HFFc6 (cell line): ENCODE results near the gene TSHZ1. TPM values are rescaled to one million over a fixed set of nuclear protein-coding genes. Genes with fewer than 3 reads are reported as not detected.
A peak's percentile ranks its signal among the peaks of the same experiment; 100 is the strongest.

Experiments used
- DNase-seq: peaks from one replicate; pipeline ENCODE4 v3.0.0-alpha.2; 2018
- H3K27ac Mint-ChIP-seq: 2 replicates; pipeline ENCODE4 v1.8.0; 2020; ENCODE audit warnings: mild to moderate bottlenecking, mixed read lengths
- H3K27me3 Mint-ChIP-seq: 2 replicates; pipeline ENCODE4 v1.8.0; 2021; ENCODE audit warnings: mild to moderate bottlenecking, moderate library complexity, mixed read lengths; ENCODE audit not compliant: insufficient read depth
- H3K36me3 Mint-ChIP-seq: 2 replicates; pipeline ENCODE4 v1.8.0; 2021; ENCODE audit warnings: low read depth, mixed read lengths
- H3K4me1 Mint-ChIP-seq: 2 replicates; pipeline ENCODE4 v1.8.0; 2020; ENCODE audit warnings: low read depth, mixed read lengths
- H3K4me3 Mint-ChIP-seq: 2 replicates; pipeline ENCODE4 v1.8.0; 2020; ENCODE audit warnings: mild to moderate bottlenecking, moderate library complexity, mixed read lengths
- H3K9me3 Mint-ChIP-seq: 2 replicates; pipeline ENCODE4 v1.8.0; 2020; ENCODE audit warnings: mild to moderate bottlenecking, mixed read lengths
- CTCF ChIP-seq: fragments of 200-600 bp; sonication (generic); IDR thresholded peaks from 2 replicates; pipeline ENCODE4 v1.5.0; 2021; ENCODE audit warnings: antibody characterized with exemption, mild to moderate bottlenecking
- total RNA-seq, 6 experiments: library from RNA; stranded (reverse); fragmentation: NEBNext Ultra II Directional; extraction: Animal tissue kit (Norgen Biotek cat#: 25700); gene quantifications; 2 replicates in 1 of 6; 3 replicates in 5 of 6; pipeline ENCODE4 v1.2.3, GENCODE V29; 2021

TSHZ1 gene
- total RNA-seq, 6 experiments from 2014 or later: 18.6 to 25.0 (median 23.3) TPM

GRCh38 chr18:75305984-75306383 is 95.4 kb downstream of the TSHZ1 start:
- Mint-ChIP-seq H3K9me3 (peaks cover 8% of the 10 kb centered on the region), H3K4me1 (no peaks in the 10 kb centered on the region), H3K4me3 (no peak overlapping the region), H3K27ac (no peak overlapping the region), H3K36me3 (no peaks in the 10 kb centered on the region), H3K27me3 (peaks cover 7% of the 10 kb centered on the region)
- TF ChIP-seq CTCF: no peak
- no peak for DNase-seq

- H3K36me3 Mint-ChIP-seq: no peaks in the 10 kb centered on the region
- peaks cover 8% of the 10 kb centered on the region for H3K9me3 Mint-ChIP-seq
- H3K4me1 Mint-ChIP-seq: no peaks in the 10 kb centered on the region
- no peak for TF ChIP-seq CTCF
- no peak for DNase-seq
- no peak overlapping the region for H3K4me3 Mint-ChIP-seq
- H3K27ac Mint-ChIP-seq: no peak overlapping the region
- H3K27me3 Mint-ChIP-seq: peaks cover 9% of the 10 kb centered on the region
Measured at GRCh38 chr18:75307530-75307929, 96.9 kb downstream of the TSHZ1 start.

GRCh38 chr18:75309564-75309963 is 99.0 kb downstream of the TSHZ1 start:
- peaks cover 8% of the 10 kb centered on the region for H3K9me3 Mint-ChIP-seq
- no peak overlapping the region for H3K4me3 Mint-ChIP-seq
- no peak overlapping the region for H3K27ac Mint-ChIP-seq
- no peaks in the 10 kb centered on the region for H3K4me1 Mint-ChIP-seq
- peaks cover 9% of the 10 kb centered on the region for H3K27me3 Mint-ChIP-seq
- TF ChIP-seq CTCF: no peak
- DNase-seq: no peak
- no peaks in the 10 kb centered on the region for H3K36me3 Mint-ChIP-seq

GRCh38 chr18:75314117-75314516 is 103.5 kb downstream of the TSHZ1 start:
- Mint-ChIP-seq H3K9me3 (peaks cover 4% of the 10 kb centered on the region; the same call in 1 of the 2 replicates), H3K27me3 (peaks cover 11% of the 10 kb centered on the region), H3K4me3 (peak overlapping the region; percentile 22; the same call in 1 of the 2 replicates), H3K27ac (no peak overlapping the region), H3K36me3 (no peaks in the 10 kb centered on the region), H3K4me1 (no peaks in the 10 kb centered on the region)
- DNase-seq: no peak
- TF ChIP-seq CTCF: peak; percentile 37

GRCh38 chr18:75314606-75315005 is 104.0 kb downstream of the TSHZ1 start:
- TF ChIP-seq CTCF: no peak
- Mint-ChIP-seq H3K27ac (no peak overlapping the region), H3K27me3 (peaks cover 9% of the 10 kb centered on the region), H3K9me3 (no peaks in the 10 kb centered on the region), H3K36me3 (no peaks in the 10 kb centered on the region), H3K4me3 (no peak overlapping the region), H3K4me1 (no peaks in the 10 kb centered on the region)
- DNase-seq: no peak

GRCh38 chr18:75316223-75316622 is 105.6 kb downstream of the TSHZ1 start:
- no peak overlapping the region for H3K4me3 Mint-ChIP-seq
- H3K4me1 Mint-ChIP-seq: no peaks in the 10 kb centered on the region
- no peak for TF ChIP-seq CTCF
- H3K9me3 Mint-ChIP-seq: no peaks in the 10 kb centered on the region
- H3K27ac Mint-ChIP-seq: no peak overlapping the region
- peaks cover 6% of the 10 kb centered on the region for H3K27me3 Mint-ChIP-seq
- no peaks in the 10 kb centered on the region for H3K36me3 Mint-ChIP-seq
- no peak for DNase-seq
